Measurements from ENCODE around the gene CELF1.

- TF ChIP-seq, protein P1, sequence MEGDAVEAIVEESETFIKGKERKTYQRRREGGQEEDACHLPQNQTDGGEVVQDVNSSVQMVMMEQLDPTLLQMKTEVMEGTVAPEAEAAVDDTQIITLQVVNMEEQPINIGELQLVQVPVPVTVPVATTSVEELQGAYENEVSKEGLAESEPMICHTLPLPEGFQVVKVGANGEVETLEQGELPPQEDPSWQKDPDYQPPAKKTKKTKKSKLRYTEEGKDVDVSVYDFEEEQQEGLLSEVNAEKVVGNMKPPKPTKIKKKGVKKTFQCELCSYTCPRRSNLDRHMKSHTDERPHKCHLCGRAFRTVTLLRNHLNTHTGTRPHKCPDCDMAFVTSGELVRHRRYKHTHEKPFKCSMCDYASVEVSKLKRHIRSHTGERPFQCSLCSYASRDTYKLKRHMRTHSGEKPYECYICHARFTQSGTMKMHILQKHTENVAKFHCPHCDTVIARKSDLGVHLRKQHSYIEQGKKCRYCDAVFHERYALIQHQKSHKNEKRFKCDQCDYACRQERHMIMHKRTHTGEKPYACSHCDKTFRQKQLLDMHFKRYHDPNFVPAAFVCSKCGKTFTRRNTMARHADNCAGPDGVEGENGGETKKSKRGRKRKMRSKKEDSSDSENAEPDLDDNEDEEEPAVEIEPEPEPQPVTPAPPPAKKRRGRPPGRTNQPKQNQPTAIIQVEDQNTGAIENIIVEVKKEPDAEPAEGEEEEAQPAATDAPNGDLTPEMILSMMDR (IDR thresholded peaks at IDR 0.05), result no peak
- TF ChIP-seq POLR2A (IDR thresholded peaks at IDR 0.05), result no peak
Observed at GRCh38 chr11:47593492-47593933, 40.6 kb upstream of the CELF1 start.
